Right lobe of liver (tissue), 4 donors: ENCODE data around the gene CHRNB1.

ENCODE experiments used
- POLR2A ChIP-seq: fragments of 450-650 bp; IDR thresholded peaks from one replicate; pipeline ENCODE4 v1.6.1; 2017; ENCODE audit warnings: antibody characterized with exemption, mild to moderate bottlenecking
- TF ChIP-seq, protein P1 (sequence below), 4 donors: fragments of 200-600 bp in 3 of 4; fragments of 450-650 bp in 1 of 4; IDR thresholded peaks; one replicate each; pipeline versions ENCODE4 v1.5.1 to v1.8.0; 2016 to 2022; ENCODE audit warnings: antibody characterized with exemption in 4 of 4, mild to moderate bottlenecking in 2 of 4
- donor health status: DM: no; HTN: no; CAD: no.
- donor health status: DM: no; HTN: no; CAD: no.
- donor health status: DM: no; HTN: yes; CAD: no.

DNA sequence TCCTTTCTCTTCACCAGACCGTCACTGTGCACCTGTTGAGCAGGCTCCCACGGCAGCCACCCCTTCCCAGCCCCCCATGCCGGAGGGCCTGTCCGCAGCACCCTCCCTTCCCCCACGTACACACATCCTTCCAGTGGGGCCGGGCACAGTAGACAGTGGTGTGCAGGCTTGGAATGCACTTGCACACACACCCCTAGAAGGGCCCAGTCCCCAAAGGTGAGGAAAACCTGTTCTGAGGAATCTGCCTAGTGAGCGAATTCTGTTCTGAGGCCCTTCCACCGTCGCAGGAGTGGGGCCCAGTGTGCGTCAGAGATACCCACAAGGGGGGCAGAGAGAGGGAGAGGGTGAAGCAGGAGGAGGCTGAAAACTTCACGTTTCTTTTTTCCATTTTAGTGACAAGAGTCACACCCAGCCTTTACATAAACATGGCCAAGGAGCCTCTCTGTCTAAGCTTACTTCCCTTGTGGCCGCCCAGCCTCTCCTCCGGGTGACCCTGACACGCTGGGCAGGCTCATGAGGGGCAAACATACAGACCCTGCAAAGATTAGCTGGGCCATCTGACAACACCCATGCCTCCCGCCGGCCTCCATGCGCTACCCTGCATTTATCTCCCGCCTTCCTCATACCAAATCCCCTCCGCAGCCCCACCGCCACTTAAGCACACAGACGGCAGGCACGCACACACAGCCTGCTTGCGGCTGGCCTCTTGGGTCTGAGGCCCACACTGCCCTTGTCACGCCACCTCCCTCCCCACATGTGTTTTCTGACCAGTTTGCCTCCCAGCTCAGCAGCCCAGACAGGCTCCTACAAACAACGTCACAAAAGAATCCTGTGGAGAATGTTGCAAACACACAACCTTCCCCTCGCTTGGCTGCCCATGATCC is 32.8 kb downstream of the CHRNB1 start:
- TF ChIP-seq, protein P1, sequence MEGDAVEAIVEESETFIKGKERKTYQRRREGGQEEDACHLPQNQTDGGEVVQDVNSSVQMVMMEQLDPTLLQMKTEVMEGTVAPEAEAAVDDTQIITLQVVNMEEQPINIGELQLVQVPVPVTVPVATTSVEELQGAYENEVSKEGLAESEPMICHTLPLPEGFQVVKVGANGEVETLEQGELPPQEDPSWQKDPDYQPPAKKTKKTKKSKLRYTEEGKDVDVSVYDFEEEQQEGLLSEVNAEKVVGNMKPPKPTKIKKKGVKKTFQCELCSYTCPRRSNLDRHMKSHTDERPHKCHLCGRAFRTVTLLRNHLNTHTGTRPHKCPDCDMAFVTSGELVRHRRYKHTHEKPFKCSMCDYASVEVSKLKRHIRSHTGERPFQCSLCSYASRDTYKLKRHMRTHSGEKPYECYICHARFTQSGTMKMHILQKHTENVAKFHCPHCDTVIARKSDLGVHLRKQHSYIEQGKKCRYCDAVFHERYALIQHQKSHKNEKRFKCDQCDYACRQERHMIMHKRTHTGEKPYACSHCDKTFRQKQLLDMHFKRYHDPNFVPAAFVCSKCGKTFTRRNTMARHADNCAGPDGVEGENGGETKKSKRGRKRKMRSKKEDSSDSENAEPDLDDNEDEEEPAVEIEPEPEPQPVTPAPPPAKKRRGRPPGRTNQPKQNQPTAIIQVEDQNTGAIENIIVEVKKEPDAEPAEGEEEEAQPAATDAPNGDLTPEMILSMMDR (IDR thresholded peaks at IDR 0.05): no peak
- TF ChIP-seq POLR2A: no peak
